A549 (cell line): ENCODE measurements around the gene CSTF1. TPM values are rescaled to one million over a fixed set of nuclear protein-coding genes. Genes with fewer than 3 reads are reported as not detected.

Experiments
- ATAC-seq, 2 experiments: fragments of 200-7000 bp in 1 of 2; fragments of >200 bp in 1 of 2; cut with Nextera tagmentation in 1 of 2; cut with Tn5 transposase in 1 of 2; 3 replicates each; pipeline versions ENCODE4 v1.8.0 to v1.9.1; 2018 to 2020; ENCODE audit warnings: mild to moderate bottlenecking in 1 of 2, moderate library complexity in 1 of 2
- CTCF ChIA-PET: fragments of 300-600 bp; sonication (Branson Sonifier 250); formaldehyde crosslinking; extraction: SDS; loops from one replicate; lab custom pipeline; 2021; ENCODE audit warnings: antibody characterized with exemption, inconsistent platforms; lab: Yijun Ruan, JAX
- POLR2A ChIA-PET: fragments of 350-600 bp; formaldehyde crosslinking; extraction: SDS; loops from one replicate; lab custom pipeline; 2021; ENCODE audit warnings: antibody characterized with exemption, inconsistent platforms; lab: Yijun Ruan, JAX
- DNase-seq, 2 experiments: peaks; one replicate each; pipeline versions ENCODE4 v3.0.0 to v3.0.0-alpha.2; 2011 to 2016; ENCODE audit warnings: low read depth in 1 of 2, low spot score in 1 of 2
- FAIRE-seq: peaks from 2 replicates; lab custom pipeline; 2011; peaks lifted over from hg19 to GRCh38; lab: Jason Lieb, UNC
- H3K27ac ChIP-seq, 2 experiments: fragments of >200 bp; sonication (Bioruptor Twin); formaldehyde crosslinking; 3 replicates each; pipeline ENCODE4 v1.5.1; 2016 to 2017
- H3K4me1 ChIP-seq: fragments of >200 bp; sonication (Bioruptor Twin); formaldehyde crosslinking; 3 replicates; pipeline ENCODE4 v1.6.1; 2016
- H3K4me2 ChIP-seq: fragments of >200 bp; sonication (Bioruptor Twin); formaldehyde crosslinking; 3 replicates; pipeline ENCODE4 v1.6.1; 2016
- H3K4me3 ChIP-seq: fragments of >200 bp; sonication (Bioruptor Twin); formaldehyde crosslinking; 3 replicates; pipeline ENCODE4 v1.5.1; 2016
- H3K9me3 ChIP-seq: fragments of >200 bp; sonication (Bioruptor Twin); formaldehyde crosslinking; 3 replicates; pipeline ENCODE4 v1.6.1; 2016
- BCL3 ChIP-seq: fragments of >200 bp; sonication (Bioruptor Twin); formaldehyde crosslinking; IDR thresholded peaks from 3 replicates; pipeline ENCODE4 v1.6.1; 2016
- BHLHE40 ChIP-seq: IDR thresholded peaks from 2 replicates; pipeline ENCODE4 v1.6.1; 2012; ENCODE audit warnings: low read depth, low read length, inconsistent platforms
- CHD2 ChIP-seq: fragments of 150-350 bp; IDR thresholded peaks from 2 replicates; pipeline ENCODE4 v1.6.1; 2014; ENCODE audit warnings: low read length; ENCODE audit not compliant: partially characterized antibody
- CHD4 ChIP-seq: fragments of 200-600 bp; sonication (generic); IDR thresholded peaks from 2 replicates; pipeline ENCODE4 v1.6.1; 2016; ENCODE audit warnings: antibody characterized with exemption, mild to moderate bottlenecking, borderline replicate concordance
- E2F6 ChIP-seq: IDR thresholded peaks from 2 replicates; pipeline ENCODE4 v1.6.1; 2012; ENCODE audit warnings: low read depth, borderline replicate concordance
- EHF ChIP-seq: fragments of 250-450 bp; sonication (Bioruptor Pico); IDR thresholded peaks from 2 replicates; pipeline ENCODE4 v1.5.0; 2020; ENCODE audit warnings: mild to moderate bottlenecking
- EP300 ChIP-seq, 2 experiments: fragments of >200 bp; sonication (Bioruptor Twin); formaldehyde crosslinking; IDR thresholded peaks; 2 replicates in 1 of 2; 3 replicates in 1 of 2; pipeline ENCODE4 v1.6.1; 2016 to 2017
- FOSB ChIP-seq: fragments of 250-450 bp; sonication (Bioruptor Pico); IDR thresholded peaks from 2 replicates; pipeline ENCODE4 v1.5.0; 2020; ENCODE audit warnings: mild to moderate bottlenecking, moderate library complexity
- FOSL2 ChIP-seq, 2 experiments: fragments of 450-650 bp in 1 of 2; fragments of >200 bp in 1 of 2; sonication (Bioruptor Twin) in 1 of 2; formaldehyde crosslinking; IDR thresholded peaks; 2 replicates each; pipeline versions ENCODE4 v1.5.0 to v1.6.1; 2016 to 2020; ENCODE audit warnings: mild to moderate bottlenecking in 1 of 2, moderate library complexity in 1 of 2
- HDAC2 ChIP-seq: fragments of 200-600 bp; sonication (generic); IDR thresholded peaks from 2 replicates; pipeline ENCODE4 v1.6.1; 2016
- HES2 ChIP-seq: fragments of >200 bp; sonication (Bioruptor Twin); formaldehyde crosslinking; IDR thresholded peaks from 2 replicates; pipeline ENCODE4 v1.6.1; 2016
- HEYL ChIP-seq: fragments of 250-450 bp; sonication (Bioruptor Pico); IDR thresholded peaks from 2 replicates; pipeline ENCODE4 v1.8.0; 2021; ENCODE audit warnings: mild to moderate bottlenecking, moderate library complexity
- HOXA7 ChIP-seq: fragments of 250-450 bp; sonication (Bioruptor Pico); IDR thresholded peaks from 2 replicates; pipeline ENCODE4 v1.5.0; 2020; ENCODE audit warnings: mild to moderate bottlenecking, moderate library complexity
- JUN ChIP-seq, 2 experiments: fragments of >200 bp; sonication (Bioruptor Twin); formaldehyde crosslinking; IDR thresholded peaks; 2 replicates in 1 of 2; 3 replicates in 1 of 2; pipeline ENCODE4 v1.6.1; 2016 to 2017
- KDM1A ChIP-seq: fragments of 200-600 bp; sonication (generic); IDR thresholded peaks from 2 replicates; pipeline ENCODE4 v1.6.1; 2016; ENCODE audit warnings: low read depth, mild to moderate bottlenecking
- KDM5A ChIP-seq: fragments of 200-600 bp; sonication (generic); IDR thresholded peaks from 2 replicates; pipeline ENCODE4 v1.6.1; 2016; ENCODE audit warnings: antibody characterized with exemption, mild to moderate bottlenecking
- MAZ ChIP-seq: fragments of 150-350 bp; IDR thresholded peaks from 2 replicates; pipeline ENCODE4 v1.6.1; 2014; ENCODE audit warnings: antibody characterized with exemption, low read depth, low read length, borderline replicate concordance
- NFE2L2 ChIP-seq: fragments of 150-350 bp; conservative IDR thresholded peaks from 2 replicates; pipeline ENCODE4 v1.6.1; 2014; ENCODE audit warnings: low read length
- POLR2A ChIP-seq: IDR thresholded peaks from 2 replicates; pipeline ENCODE4 v1.6.1; 2012; ENCODE audit warnings: mild to moderate bottlenecking, low read length
- RAD21 ChIP-seq, 2 experiments: fragments of >200 bp in 1 of 2; sonication (Bioruptor Twin) in 1 of 2; formaldehyde crosslinking in 1 of 2; IDR thresholded peaks in 1 of 2; conservative IDR thresholded peaks in 1 of 2; 2 replicates in 1 of 2; 3 replicates in 1 of 2; pipeline ENCODE4 v1.6.1; 2012 to 2018; ENCODE audit warnings: inconsistent platforms in 1 of 2
- RCOR1 ChIP-seq: fragments of 150-350 bp; IDR thresholded peaks from 2 replicates; pipeline ENCODE4 v1.6.1; 2014; ENCODE audit warnings: antibody characterized with exemption, low read length, low read depth
- RFX5 ChIP-seq: fragments of 450-650 bp; IDR thresholded peaks from 2 replicates; pipeline ENCODE4 v1.7.1; 2014; ENCODE audit warnings: antibody characterized with exemption, mild to moderate bottlenecking, moderate library complexity
- ZNF302 ChIP-seq: fragments of 250-450 bp; sonication (Bioruptor Pico); IDR thresholded peaks from 2 replicates; pipeline ENCODE4 v1.9.0; 2021; ENCODE audit warnings: inconsistent platforms, mild to moderate bottlenecking, moderate library complexity
- ZSCAN20 ChIP-seq: fragments of 250-450 bp; sonication (Bioruptor Pico); IDR thresholded peaks from 2 replicates; pipeline ENCODE4 v1.8.0; 2022; ENCODE audit warnings: mild to moderate bottlenecking, moderate library complexity
- WGBS: methylation state at CpG from one replicate; pipeline ENCODE4 v1.1.6; 2017; ENCODE audit errors: missing lambda C conversion rate; 5-methylcytosine and 5-hydroxymethylcytosine counted together
- polyA plus RNA-seq, 4 experiments: library from polyadenylated mRNA; depleted of rRNA in 3 of 4; stranded (reverse); fragments of >200 nt; fragmentation: RNase III in 1 of 4; extraction: RNeasy Plus Mini Kit Qiagen cat#74134 plus additional on column Dnase treatment in 1 of 4; gene quantifications; 2 replicates in 3 of 4; 3 replicates in 1 of 4; pipeline ENCODE4 v1.2.3, GENCODE V29; 2011 to 2017
- TF ChIP-seq, protein P1 (sequence below): IDR thresholded peaks from 2 replicates; pipeline ENCODE4 v1.6.1; 2012
- TF ChIP-seq, protein P2 (sequence below): IDR thresholded peaks from 2 replicates; pipeline ENCODE4 v1.6.1; 2012
- TF ChIP-seq, protein P3 (sequence below): fragments of 150-350 bp; IDR thresholded peaks from 2 replicates; pipeline ENCODE4 v1.6.1; 2014; ENCODE audit warnings: low read depth, mild to moderate bottlenecking, low read length

Gene CSTF1
- polyA plus RNA-seq, 2 of the 4 experiments (the other 2 are of a cell fraction) = 40.9 to 79.9 TPM

GRCh38 chr20:56360908-56361205, 31.6 kb upstream of the CSTF1 start:
- no peaks in the 10 kb centered on the region for H3K4me1 ChIP-seq
- CTCF ChIA-PET = interaction anchor here (0.9 to 1.6 kb wide), 2 partner anchors 18 to 19 kb away, joined by 3 to 4 read pairs; no protein-coding TSS in a partner anchor
- POLR2A ChIA-PET = no interaction called here
- no peaks in the 10 kb centered on the region for H3K9me3 ChIP-seq
- no peak for TF ChIP-seq CHD4
- no peak for TF ChIP-seq ZNF302 (CRISPR knock-in tag)
- no peak for TF ChIP-seq RAD21 (conservative IDR thresholded peaks at IDR 0.05 in 1 of 2, IDR thresholded peaks at IDR 0.05 in 1 of 2)
- no peak for TF ChIP-seq ZSCAN20 (CRISPR knock-in tag)
- no peak for TF ChIP-seq MAZ
- no peak for TF ChIP-seq E2F6
- no peak for TF ChIP-seq EHF (CRISPR knock-in tag)
- TF ChIP-seq KDM5A = no peak
- no peak for TF ChIP-seq BHLHE40
- TF ChIP-seq, protein P1, sequence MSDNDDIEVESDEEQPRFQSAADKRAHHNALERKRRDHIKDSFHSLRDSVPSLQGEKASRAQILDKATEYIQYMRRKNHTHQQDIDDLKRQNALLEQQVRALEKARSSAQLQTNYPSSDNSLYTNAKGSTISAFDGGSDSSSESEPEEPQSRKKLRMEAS = no peak
- TF ChIP-seq KDM1A = no peak
- TF ChIP-seq, protein P2, sequence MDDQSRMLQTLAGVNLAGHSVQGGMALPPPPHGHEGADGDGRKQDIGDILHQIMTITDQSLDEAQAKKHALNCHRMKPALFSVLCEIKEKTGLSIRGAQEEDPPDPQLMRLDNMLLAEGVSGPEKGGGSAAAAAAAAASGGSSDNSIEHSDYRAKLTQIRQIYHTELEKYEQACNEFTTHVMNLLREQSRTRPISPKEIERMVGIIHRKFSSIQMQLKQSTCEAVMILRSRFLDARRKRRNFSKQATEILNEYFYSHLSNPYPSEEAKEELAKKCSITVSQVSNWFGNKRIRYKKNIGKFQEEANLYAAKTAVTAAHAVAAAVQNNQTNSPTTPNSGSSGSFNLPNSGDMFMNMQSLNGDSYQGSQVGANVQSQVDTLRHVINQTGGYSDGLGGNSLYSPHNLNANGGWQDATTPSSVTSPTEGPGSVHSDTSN = no peak
- TF ChIP-seq NFE2L2 = no peak
- no peak for TF ChIP-seq RFX5
- no peak for TF ChIP-seq EP300 (IDR thresholded peaks at IDR 0.05)
- no peak for TF ChIP-seq HES2
- no peak overlapping the region for H3K4me3 ChIP-seq
- DNase-seq = no peak
- no peak for ATAC-seq
- no peak overlapping the region for H3K27ac ChIP-seq
- no peak for FAIRE-seq
- WGBS = 95% methylated on average over 8 of the region's 8 CpGs
- H3K4me2 ChIP-seq = no peak overlapping the region

DNA sequence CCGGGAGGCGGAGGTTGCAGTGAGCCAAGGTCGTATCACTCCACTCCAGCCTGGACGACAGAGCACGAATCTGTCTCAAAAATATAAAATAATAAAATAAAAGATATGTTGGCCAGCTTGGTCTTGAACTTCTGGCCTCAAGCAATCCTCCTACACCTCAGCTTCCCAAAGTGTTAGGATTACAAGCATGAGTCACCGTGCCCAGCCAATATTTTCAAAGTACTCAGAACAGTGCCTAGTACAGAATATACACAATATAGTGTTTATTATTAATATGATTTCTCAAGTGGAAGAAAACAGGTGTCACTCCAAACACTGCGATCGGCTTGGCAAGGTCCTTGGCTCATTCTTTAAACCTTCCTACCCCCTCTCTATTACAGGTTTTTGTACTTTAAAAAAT, 30.5 kb upstream of the CSTF1 start:
- ATAC-seq (no peak), DNase-seq (no peak), FAIRE-seq (no peak)
- Histone ChIP-seq H3K4me3 (no peak overlapping the region), H3K4me2 (no peak overlapping the region), H3K9me3 (no peaks in the 10 kb centered on the region), H3K27ac (no peak overlapping the region), H3K4me1 (no peaks in the 10 kb centered on the region)
- TF ChIP-seq, protein P2 = no peak
- TF ChIP-seq RCOR1 (no peak), POLR2A (no peak), JUN (IDR thresholded peaks at IDR 0.05) (no peak), MAZ (no peak), HEYL (CRISPR knock-in tag) (no peak)
- TF ChIP-seq, protein P1 = no peak
- 90% methylated on average over 8 of the region's 8 CpGs for WGBS
- POLR2A ChIA-PET = no interaction called here
- CTCF ChIA-PET = interaction anchor here (0.9 to 1.6 kb wide), 2 partner anchors 18 to 19 kb away, joined by 3 to 4 read pairs; no protein-coding TSS in a partner anchor

GRCh38 chr20:56362833-56363413, 29.5 kb upstream of the CSTF1 start:
- Histone ChIP-seq H3K9me3 (no peaks in the 10 kb centered on the region), H3K4me2 (no peak overlapping the region), H3K4me1 (no peaks in the 10 kb centered on the region), H3K4me3 (no peak overlapping the region), H3K27ac (no peak overlapping the region)
- 67% methylated on average over 8 of the region's 8 CpGs for WGBS
- FAIRE-seq (no peak), ATAC-seq (no peak), DNase-seq (no peak)
- POLR2A ChIA-PET = no interaction called here
- CTCF ChIA-PET = no interaction called here
- no peak for TF ChIP-seq CHD2
- TF ChIP-seq BCL3 = no peak
- no peak for TF ChIP-seq RAD21 (conservative IDR thresholded peaks at IDR 0.05 in 1 of 2, IDR thresholded peaks at IDR 0.05 in 1 of 2)
- TF ChIP-seq ZNF302 (CRISPR knock-in tag) = no peak
- TF ChIP-seq HOXA7 (CRISPR knock-in tag) = no peak
- TF ChIP-seq, protein P3, sequence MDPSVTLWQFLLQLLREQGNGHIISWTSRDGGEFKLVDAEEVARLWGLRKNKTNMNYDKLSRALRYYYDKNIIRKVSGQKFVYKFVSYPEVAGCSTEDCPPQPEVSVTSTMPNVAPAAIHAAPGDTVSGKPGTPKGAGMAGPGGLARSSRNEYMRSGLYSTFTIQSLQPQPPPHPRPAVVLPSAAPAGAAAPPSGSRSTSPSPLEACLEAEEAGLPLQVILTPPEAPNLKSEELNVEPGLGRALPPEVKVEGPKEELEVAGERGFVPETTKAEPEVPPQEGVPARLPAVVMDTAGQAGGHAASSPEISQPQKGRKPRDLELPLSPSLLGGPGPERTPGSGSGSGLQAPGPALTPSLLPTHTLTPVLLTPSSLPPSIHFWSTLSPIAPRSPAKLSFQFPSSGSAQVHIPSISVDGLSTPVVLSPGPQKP = no peak
- no peak for TF ChIP-seq HDAC2
- no peak for TF ChIP-seq FOSL2 (IDR thresholded peaks at IDR 0.05)
- TF ChIP-seq FOSL2 (CRISPR knock-in tag; IDR thresholded peaks at IDR 0.05) = no peak
- TF ChIP-seq FOSB (CRISPR knock-in tag) = no peak
